ENCODE data around the gene PMM1. TPM values are rescaled to one million over a fixed set of nuclear protein-coding genes. Genes with fewer than 3 reads are reported as not detected.
A peak's percentile ranks its signal among the peaks of the same experiment; 100 is the strongest.

PMM1 gene
- total RNA-seq, 1 donor from 2014 or later: 19.5 TPM

- DNase-seq (ENCODE audit: low spot score): no peak
Measured at GRCh38 chr22:41538583-41538982, 51.1 kb downstream of the PMM1 start.

- no peak for DNase-seq (ENCODE audit: low spot score)
Measured at GRCh38 chr22:41537203-41537602, 52.4 kb downstream of the PMM1 start.

- no peak for DNase-seq (ENCODE audit: low spot score)
Measured at GRCh38 chr22:41535244-41535643, 54.4 kb downstream of the PMM1 start.

- no peak for DNase-seq (ENCODE audit: low spot score)
Measured at GRCh38 chr22:41534219-41534618, 55.4 kb downstream of the PMM1 start.

DNA sequence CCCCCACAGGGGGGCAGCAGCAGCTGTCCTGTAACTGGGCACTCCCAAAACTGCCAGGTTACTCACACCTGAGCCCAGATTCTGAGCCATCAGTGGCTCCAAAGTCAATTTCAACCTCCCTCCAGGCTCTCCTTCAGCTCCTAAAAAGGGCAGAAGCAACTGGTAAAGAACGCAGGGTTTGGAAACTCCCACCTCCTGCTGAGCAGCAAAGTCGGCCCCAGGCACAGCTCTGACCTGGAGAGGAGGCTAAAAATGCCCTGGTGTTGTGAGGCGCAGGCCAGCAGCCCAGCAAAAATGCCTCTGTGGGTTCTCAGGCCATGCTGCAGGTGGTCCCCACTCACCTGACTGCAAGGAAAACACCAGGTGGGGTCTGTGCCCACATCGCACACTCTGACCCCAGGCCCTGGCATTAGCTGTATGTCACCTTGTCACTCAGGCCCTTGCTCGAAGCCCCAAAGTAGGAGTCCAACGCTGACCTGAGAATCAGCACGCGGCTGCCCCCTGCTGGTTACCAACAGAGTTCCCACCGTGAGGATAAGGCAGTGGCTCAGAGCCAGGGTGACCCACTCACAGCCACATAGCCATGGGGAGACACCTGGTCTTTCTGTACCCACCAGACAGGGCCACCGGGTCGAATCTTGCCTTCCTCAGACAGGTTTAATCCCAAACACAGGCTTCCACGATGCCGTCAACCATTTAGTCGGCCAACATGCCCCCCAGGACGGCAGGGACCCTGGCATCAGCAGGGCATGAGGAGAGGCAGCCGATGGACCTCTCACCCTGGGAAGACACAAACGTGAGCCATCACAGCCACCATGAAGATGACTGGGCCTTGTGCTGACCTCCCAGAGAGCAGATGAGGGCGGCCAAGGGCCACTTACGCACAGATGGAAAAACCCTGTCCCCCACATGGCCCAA lies 56.5 kb downstream of the PMM1 start:
- DNase-seq (ENCODE audit: low spot score): peak; percentile 26

GRCh38 chr22:41531715-41532477 lies 57.7 kb downstream of the PMM1 start:
- no peak for DNase-seq (ENCODE audit: low spot score)

DNA sequence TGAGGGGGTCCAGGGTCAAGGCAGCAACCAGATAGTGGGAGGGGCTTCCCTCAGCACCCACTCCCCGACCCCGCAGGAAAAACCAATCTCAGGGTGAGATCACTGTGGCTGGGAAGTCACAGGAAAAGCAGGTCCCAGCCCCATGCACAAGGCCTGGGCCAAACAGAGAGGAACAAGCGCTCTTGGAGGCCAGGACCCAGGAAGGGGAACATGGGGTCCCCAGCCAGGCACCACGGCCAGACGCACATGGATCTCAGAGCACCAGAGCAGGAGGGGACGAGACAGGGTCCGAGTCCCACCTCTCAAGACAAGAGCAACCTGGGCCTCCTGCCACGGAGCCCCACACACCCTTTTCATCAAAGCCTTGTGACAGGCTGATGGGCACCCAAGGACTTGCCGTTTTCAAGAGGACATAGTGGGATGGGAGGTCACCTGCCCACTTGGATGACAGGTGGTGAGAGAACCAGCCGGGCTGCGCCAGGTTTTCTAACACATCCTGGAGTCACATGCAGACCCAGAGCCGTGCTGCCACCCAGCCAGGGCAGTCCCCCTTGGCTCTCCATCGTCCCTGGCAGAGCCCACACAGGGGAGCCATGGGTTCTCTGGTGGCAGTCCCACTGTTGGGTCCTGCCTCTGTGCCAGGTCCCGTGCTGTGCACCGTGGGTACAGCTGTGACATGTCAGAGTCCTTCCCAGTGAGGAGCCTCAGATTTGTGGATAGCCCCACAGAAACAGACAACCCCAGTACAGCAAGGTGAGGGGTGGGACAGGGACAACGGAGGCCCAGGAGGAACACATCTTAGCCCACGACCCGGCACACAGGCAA lies 58.5 kb downstream of the PMM1 start:
- DNase-seq (ENCODE audit: low spot score): no peak

DNA sequence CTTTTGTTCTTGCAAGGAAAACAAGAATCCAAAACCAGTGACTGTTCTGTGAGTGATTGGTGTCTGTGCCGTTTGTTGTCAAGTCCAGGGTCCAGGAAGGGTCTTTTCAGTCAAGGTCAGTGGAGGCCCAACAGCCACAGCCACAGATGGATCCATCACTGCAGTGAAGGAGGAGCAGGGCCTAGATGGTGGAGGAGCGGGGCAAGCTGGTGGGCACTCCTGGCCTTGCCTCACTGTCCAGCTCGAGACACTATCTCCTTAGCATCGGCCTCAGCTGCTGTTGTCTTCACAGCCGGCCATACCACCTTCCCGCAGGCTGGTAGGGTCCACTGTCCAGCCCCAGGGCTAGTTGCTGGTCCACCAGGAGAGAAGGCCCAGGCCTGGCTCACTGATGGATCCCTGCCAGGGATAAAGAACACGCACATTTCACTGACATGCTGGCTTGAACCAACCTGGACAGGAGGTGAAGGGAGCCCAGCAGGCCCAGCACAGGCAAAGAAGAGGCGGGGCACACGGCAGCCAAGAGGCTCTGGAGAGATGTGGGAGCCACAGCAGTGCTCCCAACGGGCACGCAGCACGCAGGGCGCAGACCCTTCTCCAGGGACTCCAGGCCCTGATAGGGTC lies 60.6 kb downstream of the PMM1 start:
- DNase-seq (ENCODE audit: low spot score): no peak

GRCh38 chr22:41528132-41528766 lies 61.4 kb downstream of the PMM1 start:
- DNase-seq (ENCODE audit: low spot score): no peak

Other genes starting within 250 kb of the PMM1 start
- gene TEF, start 207.9 kb downstream of the PMM1 start, total RNA-seq (ENCODE audit: insufficient read depth, low replicate concordance): 6.3 TPM
- 12.5 TPM for gene TOB2, start 143.0 kb downstream of the PMM1 start, total RNA-seq (ENCODE audit: insufficient read depth, low replicate concordance)
- gene PHF5A, start 121.1 kb downstream of the PMM1 start, total RNA-seq (ENCODE audit: insufficient read depth, low replicate concordance): 19.5 TPM
- 19.7 TPM for gene ACO2, start 120.7 kb downstream of the PMM1 start, total RNA-seq (ENCODE audit: insufficient read depth, low replicate concordance)
- 4.6 TPM for gene POLR3H, start 45.4 kb downstream of the PMM1 start, total RNA-seq (ENCODE audit: insufficient read depth, low replicate concordance)
- 1.2 TPM for gene CSDC2, start 28.8 kb downstream of the PMM1 start, total RNA-seq (ENCODE audit: insufficient read depth, low replicate concordance)
- gene DESI1, start 31.2 kb upstream of the PMM1 start, total RNA-seq (ENCODE audit: insufficient read depth, low replicate concordance): 14.7 TPM
- gene XRCC6, start 31.5 kb upstream of the PMM1 start, total RNA-seq (ENCODE audit: insufficient read depth, low replicate concordance): 123 TPM
- gene SNU13, start 99.0 kb upstream of the PMM1 start, total RNA-seq (ENCODE audit: insufficient read depth, low replicate concordance): 35.9 TPM
- gene MEI1, start 109.7 kb upstream of the PMM1 start, total RNA-seq (ENCODE audit: insufficient read depth, low replicate concordance): 7.5 TPM
- 7.5 TPM for gene CCDC134, start 210.8 kb upstream of the PMM1 start, total RNA-seq (ENCODE audit: insufficient read depth, low replicate concordance)
- 26.0 TPM for gene SREBF2, start 243.3 kb upstream of the PMM1 start, total RNA-seq (ENCODE audit: insufficient read depth, low replicate concordance)

Measured in umbilical cord (tissue), 2 donors.